IMR-90 (cell line): Measurements from ENCODE around the gene FBXL19. TPM values are rescaled to one million over a fixed set of nuclear protein-coding genes. Genes with fewer than 3 reads are reported as not detected.

Experiments
- ATAC-seq: fragments of 200-7000 bp; cut with Tn5 transposase; 2 replicates; pipeline ENCODE4 v1.9.1; 2020; ENCODE audit warnings: low read depth, mild to moderate bottlenecking, moderate library complexity
- BruUV-seq: library from RNA; stranded (reverse); fragments of 400-500 nt; replicated peaks from 2 replicates; lab custom pipeline; 2021; lab: Mats Ljungman, UMichigan
- CTCF ChIA-PET: fragments of 300-600 bp; formaldehyde crosslinking; extraction: SDS; loops from one replicate; lab custom pipeline; 2021; ENCODE audit warnings: antibody characterized with exemption; lab: Yijun Ruan, JAX
- POLR2A ChIA-PET: fragments of 300-600 bp; sonication (Branson Sonifier 250); formaldehyde crosslinking; loops from one replicate; lab custom pipeline; 2022; ENCODE audit warnings: antibody characterized with exemption; ENCODE audit not compliant: unreplicated experiment; lab: Charles Lee
- DNase-seq: peaks from one replicate; pipeline ENCODE4 v3.0.0; 2013
- H2AFZ ChIP-seq: replicated peaks from 2 replicates; pipeline ENCODE3; 2013; ENCODE audit warnings: low read length, mild to moderate bottlenecking; ENCODE audit not compliant: poor library complexity
- H2AK5ac ChIP-seq: 2 replicates; pipeline ENCODE4 v1.6.1; 2013; ENCODE audit warnings: low read depth, low read length, inconsistent platforms
- H2AK9ac ChIP-seq: replicated peaks from 2 replicates; pipeline ENCODE3; 2013; ENCODE audit warnings: mild to moderate bottlenecking, low read depth, low read length, moderate library complexity; ENCODE audit not compliant: poor library complexity
- H2BK120ac ChIP-seq: 2 replicates; pipeline ENCODE4 v1.6.1; 2013; ENCODE audit warnings: low read depth, low read length, inconsistent platforms
- H2BK15ac ChIP-seq: 3 replicates; pipeline ENCODE4 v1.6.1; 2013; ENCODE audit warnings: low read depth, low read length, inconsistent platforms
- H2BK20ac ChIP-seq: 2 replicates; pipeline ENCODE4 v1.6.1; 2013; ENCODE audit warnings: low read depth, mild to moderate bottlenecking, inconsistent platforms, low read length, moderate library complexity
- H2BK5ac ChIP-seq: 2 replicates; pipeline ENCODE4 v1.6.1; 2013; ENCODE audit warnings: mild to moderate bottlenecking, low read depth, low read length, inconsistent platforms; ENCODE audit not compliant: poor library complexity, severe bottlenecking
- H3K14ac ChIP-seq: replicated peaks from 2 replicates; pipeline ENCODE4 v1.6.1; 2013; ENCODE audit warnings: low read depth, low read length, inconsistent platforms
- H3K18ac ChIP-seq: 2 replicates; pipeline ENCODE4 v1.6.1; 2013; ENCODE audit warnings: low read depth, low read length, control low read depth
- H3K23ac ChIP-seq: 2 replicates; pipeline ENCODE4 v1.6.1; 2013; ENCODE audit warnings: low read depth, low read length, inconsistent platforms
- H3K27ac ChIP-seq: 2 replicates; pipeline ENCODE4 v1.5.1; 2013; ENCODE audit warnings: mild to moderate bottlenecking, control low read depth, low read length; ENCODE audit not compliant: insufficient read depth
- H3K27me3 ChIP-seq: 2 replicates; pipeline ENCODE4 v1.6.1; 2013; ENCODE audit warnings: low read length; ENCODE audit not compliant: control insufficient read depth, insufficient read depth
- H3K36me3 ChIP-seq: 2 replicates; pipeline ENCODE4 v1.6.1; 2013; ENCODE audit warnings: low read length, mixed read lengths; ENCODE audit not compliant: control insufficient read depth, insufficient read depth
- H3K4ac ChIP-seq: 2 replicates; pipeline ENCODE4 v1.6.1; 2013; ENCODE audit warnings: low read depth, low read length, inconsistent platforms
- H3K4me1 ChIP-seq: 2 replicates; pipeline ENCODE4 v1.6.1; 2013; ENCODE audit warnings: low read length, mixed read lengths; ENCODE audit not compliant: control insufficient read depth, insufficient read depth
- H3K4me2 ChIP-seq: 2 replicates; pipeline ENCODE4 v1.6.1; 2013; ENCODE audit warnings: low read depth, mild to moderate bottlenecking, control low read depth, low read length, moderate library complexity
- H3K4me3 ChIP-seq: 2 replicates; pipeline ENCODE4 v1.5.1; 2013; ENCODE audit warnings: low read depth, mild to moderate bottlenecking, control low read depth, low read length, moderate library complexity; ENCODE audit not compliant: insufficient read depth
- H3K56ac ChIP-seq: 2 replicates; pipeline ENCODE4 v1.6.1; 2013; ENCODE audit warnings: low read length, inconsistent platforms; ENCODE audit not compliant: insufficient read depth; ENCODE audit errors: extremely low read depth
- H3K79me1 ChIP-seq, 2 experiments: 2 replicates each; pipeline ENCODE4 v1.6.1; 2013; ENCODE audit warnings: low read length in 2 of 2, inconsistent platforms in 1 of 2, low read depth in 1 of 2
- H3K9ac ChIP-seq: 2 replicates; pipeline ENCODE4 v1.6.1; 2013; ENCODE audit warnings: low read depth, low read length, control low read depth
- H3K9me1 ChIP-seq: 2 replicates; pipeline ENCODE4 v1.6.1; 2013; ENCODE audit warnings: low read length, inconsistent platforms; ENCODE audit not compliant: insufficient read depth
- H3K9me3 ChIP-seq: 2 replicates; pipeline ENCODE4 v1.6.1; 2013; ENCODE audit warnings: low read length; ENCODE audit not compliant: control insufficient read depth, insufficient read depth
- H4K20me1 ChIP-seq: 2 replicates; pipeline ENCODE4 v1.6.1; 2013; ENCODE audit warnings: low read length, inconsistent platforms; ENCODE audit not compliant: insufficient read depth
- H4K5ac ChIP-seq: 2 replicates; pipeline ENCODE4 v1.6.1; 2013; ENCODE audit warnings: mild to moderate bottlenecking, low read depth, low read length, control low read depth
- H4K8ac ChIP-seq, 2 experiments: 2 replicates each; pipeline ENCODE4 v1.6.1; 2013; ENCODE audit warnings: low read depth in 2 of 2, low read length in 2 of 2, control low read depth in 1 of 2, inconsistent platforms in 1 of 2
- H4K91ac ChIP-seq: 2 replicates; pipeline ENCODE4 v1.6.1; 2013; ENCODE audit warnings: low read depth, low read length, inconsistent platforms; ENCODE audit not compliant: insufficient read depth
- BHLHE40 ChIP-seq: fragments of 150-350 bp; IDR thresholded peaks from 2 replicates; pipeline ENCODE4 v1.6.1; 2016; ENCODE audit warnings: mild to moderate bottlenecking, low read depth, low read length
- CEBPB ChIP-seq: IDR thresholded peaks from 2 replicates; pipeline ENCODE4 v1.6.1; 2012; ENCODE audit warnings: low read depth, low read length, improper control_type of control experiment
- CHD1 ChIP-seq: IDR thresholded peaks from 2 replicates; pipeline ENCODE4 v1.6.1; 2012; ENCODE audit warnings: low read depth, low read length, improper control_type of control experiment
- FOS ChIP-seq: fragments of 150-350 bp; IDR thresholded peaks from 2 replicates; pipeline ENCODE4 v1.6.1; 2016; ENCODE audit warnings: low read depth, low read length
- MAFK ChIP-seq: IDR thresholded peaks from 2 replicates; pipeline ENCODE4 v1.6.1; 2012; ENCODE audit warnings: low read depth, low read length, improper control_type of control experiment
- MAZ ChIP-seq: IDR thresholded peaks from 2 replicates; pipeline ENCODE4 v1.6.1; 2012; ENCODE audit warnings: low read depth, mild to moderate bottlenecking, low read length, improper control_type of control experiment, moderate library complexity, borderline replicate concordance
- MXI1 ChIP-seq: IDR thresholded peaks from 2 replicates; pipeline ENCODE4 v1.6.1; 2012; ENCODE audit warnings: low read depth, mild to moderate bottlenecking, low read length, moderate library complexity, borderline replicate concordance
- NFE2L2 ChIP-seq: fragments of 150-350 bp; IDR thresholded peaks from 2 replicates; pipeline ENCODE4 v1.6.1; 2016; ENCODE audit warnings: low read depth, mild to moderate bottlenecking, low read length
- POLR2A ChIP-seq: IDR thresholded peaks from 2 replicates; pipeline ENCODE4 v1.6.1; 2012; ENCODE audit warnings: mild to moderate bottlenecking, low read depth, low read length
- RAD21 ChIP-seq: IDR thresholded peaks from 2 replicates; pipeline ENCODE4 v1.6.1; 2012; ENCODE audit warnings: low read length, improper control_type of control experiment
- RCOR1 ChIP-seq: IDR thresholded peaks from 2 replicates; pipeline ENCODE4 v1.6.1; 2012; ENCODE audit warnings: mild to moderate bottlenecking, low read length, improper control_type of control experiment; ENCODE audit not compliant: insufficient replicate concordance
- RFX5 ChIP-seq: IDR thresholded peaks from 2 replicates; pipeline ENCODE4 v1.8.0; 2012; ENCODE audit warnings: low read depth, mild to moderate bottlenecking, low read length, moderate library complexity
- SMC3 ChIP-seq: fragments of 150-350 bp; IDR thresholded peaks from 2 replicates; pipeline ENCODE4 v1.6.1; 2016; ENCODE audit warnings: low read depth, mild to moderate bottlenecking, antibody characterized with exemption, low read length, moderate library complexity
- WGBS, 2 experiments: methylation state at CpG; one replicate each; pipeline versions ENCODE4 v1.1.5 to v1.1.7; 2013; ENCODE audit warnings: missing lambda C conversion rate in 2 of 2; ENCODE audit not compliant: insufficient read length in 1 of 2; ENCODE audit errors: extremely low coverage in 2 of 2; 5-methylcytosine and 5-hydroxymethylcytosine counted together
- dilution Hi-C: fragments of 300-500 bp; cut with HindIII; formaldehyde crosslinking; loops from one replicate; pipeline ENCODE4 v1.14.3; 2018; ENCODE audit warnings: low sequenced_read_pairs; ENCODE audit not compliant: unreplicated experiment
- in situ Hi-C: fragments of 300-500 bp; cut with MboI; formaldehyde crosslinking; loops from 3 replicates; pipeline ENCODE4 v1.14.3; 2019; ENCODE audit warnings: low sequenced_read_pairs, inconsistent platforms, mixed read lengths
- intact Hi-C: fragments of 100-400 bp; cut with micrococcal nuclease; formaldehyde crosslinking; loops from 2 replicates; pipeline ENCODE4 v1.10.0; 2022
- polyA plus RNA-seq, 3 experiments: library from polyadenylated mRNA; depleted of rRNA; stranded (reverse); fragments of >200 nt; gene quantifications; 2 replicates each; pipeline ENCODE4 v1.2.3, GENCODE V29; 2012; ENCODE audit warnings: low replicate concordance in 1 of 3
- total RNA-seq: library from RNA; depleted of rRNA; stranded (reverse); fragments of >200 nt; gene quantifications from 2 replicates; pipeline ENCODE4 v1.2.3, GENCODE V29; 2012
- TF ChIP-seq, protein P1 (sequence below): fragments of 150-350 bp; IDR thresholded peaks from 2 replicates; pipeline ENCODE4 v1.6.1; 2017; ENCODE audit warnings: mild to moderate bottlenecking, antibody characterized with exemption, low read length, low read depth
- TF ChIP-seq, protein P2 (sequence below): conservative IDR thresholded peaks from 2 replicates; pipeline ENCODE4 v1.5.1; 2012; ENCODE audit warnings: mild to moderate bottlenecking, low read depth, low read length, improper control_type of control experiment
- TF ChIP-seq, protein P3 (sequence below): fragments of 150-350 bp; IDR thresholded peaks from 2 replicates; pipeline ENCODE4 v1.6.1; 2016; ENCODE audit warnings: low read depth, mild to moderate bottlenecking, low read length, moderate library complexity, borderline replicate concordance

FBXL19 gene
- total and polyA plus RNA-seq, 2 of the 4 experiments (the other 2 are of a cell fraction) = 5.0 to 13.8 TPM

DNA sequence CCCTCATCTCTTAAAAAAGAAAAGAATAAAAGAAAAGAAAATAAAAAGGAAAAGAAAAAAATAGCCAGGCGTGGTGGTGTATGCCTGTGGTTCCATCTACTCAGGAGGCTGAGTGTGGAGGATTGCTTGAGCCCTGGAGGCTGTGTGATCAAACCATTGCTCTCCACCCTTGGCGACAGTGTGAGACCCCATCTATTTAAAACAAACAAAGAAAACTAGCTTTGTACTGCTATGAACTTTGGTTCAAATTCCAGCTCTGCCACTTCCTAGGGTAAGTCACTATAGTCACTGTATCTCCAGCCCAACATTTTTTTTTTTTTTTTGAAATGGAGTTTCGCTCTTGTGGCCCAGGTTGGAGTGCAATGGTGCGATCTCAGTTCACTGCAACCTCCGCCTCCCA, 22.8 kb upstream of the FBXL19 start:
- in situ Hi-C loops (no loop called here), dilution Hi-C loops (no loop called here), intact Hi-C loops (no loop called here)
- no peak overlapping the region for H3K4me3 ChIP-seq
- 0 out of 2 replicates have a peak, but pooled peaks cover 5% of the 10 kb centered on the region for H4K20me1 ChIP-seq
- POLR2A ChIA-PET = no interaction called here
- H3K4me1 ChIP-seq = peaks cover 10% of the 10 kb centered on the region
- H2BK120ac ChIP-seq = no peak overlapping the region
- BruUV-seq = no TSS peak
- H2BK15ac ChIP-seq = no peak overlapping the region
- H3K23ac ChIP-seq = no peak overlapping the region
- H3K4ac ChIP-seq = no peak overlapping the region
- no peak for DNase-seq
- TF ChIP-seq NFE2L2 (no peak), CEBPB (no peak), POLR2A (no peak), RCOR1 (no peak), MAFK (no peak), FOS (no peak), CHD1 (no peak), RAD21 (no peak), MAZ (no peak), RFX5 (no peak), SMC3 (no peak), MXI1 (no peak), BHLHE40 (no peak)
- TF ChIP-seq, protein P1, sequence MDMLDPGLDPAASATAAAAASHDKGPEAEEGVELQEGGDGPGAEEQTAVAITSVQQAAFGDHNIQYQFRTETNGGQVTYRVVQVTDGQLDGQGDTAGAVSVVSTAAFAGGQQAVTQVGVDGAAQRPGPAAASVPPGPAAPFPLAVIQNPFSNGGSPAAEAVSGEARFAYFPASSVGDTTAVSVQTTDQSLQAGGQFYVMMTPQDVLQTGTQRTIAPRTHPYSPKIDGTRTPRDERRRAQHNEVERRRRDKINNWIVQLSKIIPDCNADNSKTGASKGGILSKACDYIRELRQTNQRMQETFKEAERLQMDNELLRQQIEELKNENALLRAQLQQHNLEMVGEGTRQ = no peak
- TF ChIP-seq, protein P2, sequence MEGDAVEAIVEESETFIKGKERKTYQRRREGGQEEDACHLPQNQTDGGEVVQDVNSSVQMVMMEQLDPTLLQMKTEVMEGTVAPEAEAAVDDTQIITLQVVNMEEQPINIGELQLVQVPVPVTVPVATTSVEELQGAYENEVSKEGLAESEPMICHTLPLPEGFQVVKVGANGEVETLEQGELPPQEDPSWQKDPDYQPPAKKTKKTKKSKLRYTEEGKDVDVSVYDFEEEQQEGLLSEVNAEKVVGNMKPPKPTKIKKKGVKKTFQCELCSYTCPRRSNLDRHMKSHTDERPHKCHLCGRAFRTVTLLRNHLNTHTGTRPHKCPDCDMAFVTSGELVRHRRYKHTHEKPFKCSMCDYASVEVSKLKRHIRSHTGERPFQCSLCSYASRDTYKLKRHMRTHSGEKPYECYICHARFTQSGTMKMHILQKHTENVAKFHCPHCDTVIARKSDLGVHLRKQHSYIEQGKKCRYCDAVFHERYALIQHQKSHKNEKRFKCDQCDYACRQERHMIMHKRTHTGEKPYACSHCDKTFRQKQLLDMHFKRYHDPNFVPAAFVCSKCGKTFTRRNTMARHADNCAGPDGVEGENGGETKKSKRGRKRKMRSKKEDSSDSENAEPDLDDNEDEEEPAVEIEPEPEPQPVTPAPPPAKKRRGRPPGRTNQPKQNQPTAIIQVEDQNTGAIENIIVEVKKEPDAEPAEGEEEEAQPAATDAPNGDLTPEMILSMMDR = no peak
- TF ChIP-seq, protein P3, sequence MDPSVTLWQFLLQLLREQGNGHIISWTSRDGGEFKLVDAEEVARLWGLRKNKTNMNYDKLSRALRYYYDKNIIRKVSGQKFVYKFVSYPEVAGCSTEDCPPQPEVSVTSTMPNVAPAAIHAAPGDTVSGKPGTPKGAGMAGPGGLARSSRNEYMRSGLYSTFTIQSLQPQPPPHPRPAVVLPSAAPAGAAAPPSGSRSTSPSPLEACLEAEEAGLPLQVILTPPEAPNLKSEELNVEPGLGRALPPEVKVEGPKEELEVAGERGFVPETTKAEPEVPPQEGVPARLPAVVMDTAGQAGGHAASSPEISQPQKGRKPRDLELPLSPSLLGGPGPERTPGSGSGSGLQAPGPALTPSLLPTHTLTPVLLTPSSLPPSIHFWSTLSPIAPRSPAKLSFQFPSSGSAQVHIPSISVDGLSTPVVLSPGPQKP = no peak
- no peaks in the 10 kb centered on the region for H3K36me3 ChIP-seq
- no peak overlapping the region for H4K8ac ChIP-seq
- no peak overlapping the region for H4K91ac ChIP-seq
- H3K18ac ChIP-seq = no peak overlapping the region
- H3K56ac ChIP-seq = no peak overlapping the region
- H2AFZ ChIP-seq = no peak overlapping the region
- H3K4me2 ChIP-seq = no peak overlapping the region
- peaks cover 3 to 29% of the 10 kb centered on the region in 2 experiments; a peak in 2 of 4 replicates for H3K79me1 ChIP-seq
- H3K14ac ChIP-seq = no peak overlapping the region
- H3K27ac ChIP-seq = no peak overlapping the region
- no peak overlapping the region for H4K5ac ChIP-seq
- H3K27me3 ChIP-seq = no peaks in the 10 kb centered on the region
- no peak overlapping the region for H2AK9ac ChIP-seq
- H3K9ac ChIP-seq = no peak overlapping the region
- no peak overlapping the region for H2AK5ac ChIP-seq
- H2BK20ac ChIP-seq = no peak overlapping the region
- no peak overlapping the region for H2BK5ac ChIP-seq
- H3K9me1 ChIP-seq = peaks cover 15% of the 10 kb centered on the region
- WGBS, 2 experiments = no CpG with 5 or more reads among the region's 5 CpGs
- no peaks in the 10 kb centered on the region for H3K9me3 ChIP-seq
- ATAC-seq = no peak
- CTCF ChIA-PET = interaction anchor here (0.6 to 0.9 kb wide), 2 partner anchors 11 to 40 kb away, joined by 3 to 11 read pairs; no protein-coding TSS in a partner anchor
